ENCODE data around the gene TMEM232. TPM values are rescaled to one million over a fixed set of nuclear protein-coding genes. Genes with fewer than 3 reads are reported as not detected.

Gene TMEM232
- total and polyA plus RNA-seq, 2 experiments from 2014 or later: 1.3 to 1.9 TPM

GRCh38 chr5:110735556-110735955 lies 9.1 kb upstream of the TMEM232 start (continued):
- no peak for TF ChIP-seq REST (IDR thresholded peaks at IDR 0.05; ENCODE audit: unreplicated experiment)
- TF ChIP-seq ETS1 (IDR thresholded peaks at IDR 0.05): no peak
- no peak for TF ChIP-seq JUNB (IDR thresholded peaks at IDR 0.05; ENCODE audit: unreplicated experiment)
- no peak for TF ChIP-seq NANOG (IDR thresholded peaks at IDR 0.05; ENCODE audit: borderline replicate concordance)
- no peak for TF ChIP-seq EZH2 (IDR thresholded peaks at IDR 0.05; ENCODE audit: low read depth, unreplicated experiment)

GRCh38 chr5:110734101-110734500 lies 7.6 kb upstream of the TMEM232 start:
- DNase-seq (ENCODE audit: low spot score) (no peak), ATAC-seq (no peak)
- Mint-ChIP-seq H3K27me3 (ENCODE audit: insufficient read depth, low read depth, poor library complexity) (peaks cover 2% of the 10 kb centered on the region), H3K4me3 (no peak overlapping the region), H3K4me1 (peaks cover 3% of the 10 kb centered on the region; the same call in 2 of the 3 replicates), H3K9me3 (peaks cover 12% of the 10 kb centered on the region; the same call in 2 of the 3 replicates), H3K27ac (no peak overlapping the region), H3K36me3 (ENCODE audit: low read depth) (no peaks in the 10 kb centered on the region)
- Histone ChIP-seq H2AFZ (no peak overlapping the region), H3K4me1 (ENCODE audit: insufficient read depth) (peaks cover 5% of the 10 kb centered on the region; the same call in 1 of the 2 replicates), H3K27me3 (ENCODE audit: insufficient read depth) (no peaks in the 10 kb centered on the region), H3F3A (replicated peaks; ENCODE audit: low read depth) (no peaks in the 10 kb centered on the region), H3K36me3 (ENCODE audit: insufficient read depth) (no peaks in the 10 kb centered on the region), H3K79me2 (replicated peaks; ENCODE audit: insufficient read depth) (no peaks in the 10 kb centered on the region), H3K4me3 (no peak overlapping the region), H4K20me1 (replicated peaks; ENCODE audit: insufficient read depth) (no peaks in the 10 kb centered on the region), H3K4me2 (no peak overlapping the region), H3K27ac (ENCODE audit: low read depth) (no peak overlapping the region), H3K9me2 (ENCODE audit: insufficient read depth) (no peaks in the 10 kb centered on the region)
- TF ChIP-seq ZNF331 (CRISPR knock-in tag; IDR thresholded peaks at IDR 0.05; ENCODE audit: low read depth) (no peak), EZH2phosphoT487 (IDR thresholded peaks at IDR 0.05; ENCODE audit: unreplicated experiment) (no peak), ZNF114 (CRISPR knock-in tag; IDR thresholded peaks at IDR 0.05) (no peak), EZH2 (IDR thresholded peaks at IDR 0.05; ENCODE audit: low read depth, unreplicated experiment) (no peak), NANOG (IDR thresholded peaks at IDR 0.05; ENCODE audit: borderline replicate concordance) (no peak), STAT1 (IDR thresholded peaks at IDR 0.05; ENCODE audit: unreplicated experiment) (no peak), CTCF (conservative IDR thresholded peaks at IDR 0.05; ENCODE audit: low read depth in 2 of 2) (no peak), JUNB (IDR thresholded peaks at IDR 0.05; ENCODE audit: unreplicated experiment) (no peak), POLR2AphosphoS5 (IDR thresholded peaks at IDR 0.05; ENCODE audit: low read depth) (no peak), ETS1 (IDR thresholded peaks at IDR 0.05) (no peak), CREB1 (CRISPR knock-in tag; IDR thresholded peaks at IDR 0.05; ENCODE audit: low read depth) (no peak), REST (IDR thresholded peaks at IDR 0.05; ENCODE audit: unreplicated experiment) (no peak)
